HG03097 (cell line): ENCODE results near the gene UCK1.
"Not testable (repeated sequence)": the region's sequence is repeated elsewhere in the genome, so short reads cannot be mapped to it uniquely, and the experiment has no call there.

ENCODE experiments used
- ATAC-seq: cut with Tn5 transposase; IDR thresholded peaks from one replicate; pipeline ENCODE4 v1.9.1; 2021; ENCODE audit not compliant: unreplicated experiment, low FRiP score

UCK1 gene

DNA sequence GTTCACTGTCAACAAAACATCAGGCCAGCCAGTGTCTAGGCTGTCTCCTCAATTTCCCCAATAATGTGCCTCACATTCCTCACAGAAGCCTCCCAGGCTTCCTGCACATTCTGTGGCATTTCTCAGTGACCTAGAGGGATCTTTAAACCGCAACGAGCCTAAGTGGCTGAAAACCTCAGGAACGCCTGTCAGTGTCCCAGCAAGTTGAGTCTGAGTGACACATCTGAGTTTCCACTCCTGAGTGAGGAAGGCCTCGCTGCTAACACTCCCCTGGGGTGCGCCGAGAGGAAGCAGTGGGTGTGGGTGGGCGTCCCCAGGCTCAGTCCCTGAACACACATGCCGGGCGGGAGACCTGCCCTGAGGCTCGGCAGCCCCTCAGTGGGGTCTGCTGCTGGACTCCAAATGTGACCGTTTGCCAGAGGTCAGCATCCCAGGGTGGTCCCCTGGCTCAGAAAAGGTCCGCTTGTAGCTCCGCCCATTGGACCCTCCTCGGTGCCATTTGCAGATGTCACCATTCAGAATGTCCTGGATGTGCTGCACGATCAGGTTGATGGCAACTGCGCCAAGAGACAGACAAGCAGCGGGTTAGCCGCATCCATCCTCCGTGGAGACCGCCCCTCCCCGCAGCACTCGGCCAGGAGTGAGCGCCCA, 6.3 kb downstream of the UCK1 start:
- ATAC-seq, result no peak

DNA sequence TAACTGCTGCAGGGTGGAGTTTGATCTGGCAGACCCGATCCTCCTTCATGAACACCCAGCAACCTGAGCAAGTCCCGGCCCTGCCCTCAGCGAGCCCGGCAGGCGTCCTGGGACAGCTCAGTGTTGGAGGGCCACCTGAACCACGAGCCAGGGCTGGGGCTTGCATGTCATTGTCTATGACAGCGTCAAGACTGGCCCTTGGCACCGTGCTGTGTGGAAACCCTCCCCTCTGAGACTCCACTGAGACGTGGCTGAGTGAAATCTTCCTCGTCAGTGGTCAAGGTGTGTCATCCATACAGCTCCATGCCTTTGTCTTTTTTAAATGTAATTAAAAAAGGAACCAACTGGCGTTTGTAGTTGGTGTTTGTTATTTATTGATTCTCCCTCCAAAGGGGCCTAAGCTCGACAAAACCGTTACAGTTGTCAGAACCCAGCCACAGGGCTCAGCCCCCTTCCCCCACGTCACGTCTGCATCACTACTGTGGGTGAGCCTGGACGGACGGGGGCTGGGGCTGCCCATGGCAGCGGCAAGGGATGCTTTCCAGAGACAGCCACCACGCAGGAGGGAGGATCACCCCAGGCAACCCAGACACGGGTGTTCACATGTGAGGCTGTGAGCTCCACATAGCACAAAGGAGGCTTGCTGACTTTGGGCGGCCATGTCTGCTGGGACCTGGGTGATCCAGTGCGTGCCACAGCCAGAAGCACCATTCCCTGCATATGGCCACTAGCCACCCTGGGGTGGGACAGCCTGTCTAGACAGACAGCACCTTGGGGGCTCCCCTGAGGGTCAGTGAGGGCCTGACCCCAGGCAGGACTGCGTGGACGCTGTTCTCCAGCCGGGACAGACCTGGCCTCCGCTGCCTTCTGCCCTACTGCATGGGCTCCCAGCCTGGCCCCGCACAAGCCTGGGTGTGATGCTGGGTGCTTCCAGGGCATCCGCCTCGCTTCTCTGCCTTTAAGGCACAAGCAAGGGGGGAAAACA, 7.3 kb downstream of the UCK1 start:
- no peak for ATAC-seq

DNA sequence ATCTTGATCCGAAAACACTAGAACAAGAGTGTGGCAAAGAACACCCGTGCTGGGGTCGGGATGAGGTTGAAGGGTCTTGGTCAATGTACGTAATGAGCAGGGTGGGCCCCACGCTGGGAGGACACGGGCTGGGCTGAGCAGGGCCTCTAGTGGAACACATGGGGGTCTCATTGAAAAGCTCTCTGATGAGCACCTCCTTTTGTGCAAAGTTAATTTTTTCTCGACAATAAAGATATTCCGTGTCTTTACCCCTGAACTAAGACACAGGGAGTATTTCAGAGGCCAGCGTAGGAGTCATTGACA, 8.0 kb downstream of the UCK1 start:
- ATAC-seq, result no peak

- ATAC-seq, result no peak
Measured at GRCh38 chr9:131522257-131523085, 8.6 kb downstream of the UCK1 start.

GRCh38 chr9:131521822-131522221, 9.2 kb downstream of the UCK1 start:
- no peak for ATAC-seq

- ATAC-seq, result no peak
Measured at GRCh38 chr9:131521203-131521602, 9.9 kb downstream of the UCK1 start.

- no peak for ATAC-seq
Measured at GRCh38 chr9:131520503-131520902, 10.6 kb downstream of the UCK1 start.

GRCh38 chr9:131518553-131518952, 12.5 kb downstream of the UCK1 start:
- ATAC-seq, result no peak

DNA sequence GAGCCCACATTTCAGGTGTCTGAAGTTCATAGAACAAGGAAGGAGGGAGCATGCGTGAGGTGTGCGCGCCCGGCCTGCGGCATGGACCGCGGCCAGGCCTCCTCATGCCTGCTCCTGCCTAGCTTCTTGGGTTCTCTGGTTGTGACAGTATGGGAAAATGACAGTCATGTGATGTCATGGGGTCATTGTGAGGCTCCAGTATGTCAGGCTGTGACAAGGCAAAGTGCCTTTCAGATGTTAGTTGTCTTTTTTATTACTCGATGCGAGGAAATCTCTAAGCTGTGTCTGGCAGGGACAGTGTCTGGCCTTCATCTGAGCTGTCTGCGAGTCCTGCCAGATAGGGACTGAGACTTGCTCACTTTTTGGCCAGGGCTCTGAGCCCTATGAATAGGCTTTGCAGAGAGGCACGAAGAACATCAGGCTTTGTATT, 13.3 kb downstream of the UCK1 start:
- no peak for ATAC-seq

DNA sequence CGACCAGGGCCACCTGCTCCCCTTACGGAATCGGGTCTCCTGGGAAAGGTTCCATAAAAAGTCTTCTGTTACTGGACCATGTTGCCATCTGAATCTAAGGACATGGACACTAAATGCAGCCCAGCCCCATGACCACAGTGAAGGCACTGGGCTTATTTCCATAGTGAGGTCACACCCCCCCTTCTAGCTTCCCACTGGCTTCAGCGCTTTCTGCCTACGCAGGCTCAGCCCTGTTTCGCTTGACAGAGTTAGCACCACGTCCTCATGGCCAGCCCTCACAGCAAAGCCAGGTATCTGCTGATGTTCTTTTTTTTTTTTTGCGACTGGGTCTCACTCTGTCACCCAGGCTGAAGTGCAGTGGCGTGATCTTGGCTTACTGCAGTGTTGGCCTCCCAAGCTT, 14.1 kb downstream of the UCK1 start:
- ATAC-seq, result no peak

GRCh38 chr9:131516100-131516499, 15.0 kb downstream of the UCK1 start:
- ATAC-seq, result no peak

DNA sequence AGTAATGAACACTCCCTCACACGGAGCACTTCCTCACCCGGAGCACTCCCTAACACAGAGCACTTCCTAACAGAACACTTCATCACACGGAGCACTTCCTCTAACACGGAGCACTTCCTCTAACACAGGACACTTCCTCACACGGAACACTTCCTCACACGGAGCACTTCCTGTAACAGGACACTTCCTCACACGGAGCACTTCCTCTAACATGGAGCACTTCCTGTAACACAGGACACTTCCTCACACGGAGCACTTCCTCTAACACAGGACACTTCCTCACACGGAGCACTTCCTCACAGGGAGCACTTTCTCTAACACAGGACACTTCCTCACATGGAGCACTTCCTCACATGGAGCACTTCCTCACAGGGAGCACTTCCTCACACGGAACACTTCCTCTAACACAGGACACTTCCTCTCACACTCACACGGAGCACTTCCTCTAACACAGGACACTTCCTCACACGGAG, 15.5 kb downstream of the UCK1 start:
- not testable (repeated sequence) for ATAC-seq

GRCh38 chr9:131513177-131513576, 17.9 kb downstream of the UCK1 start:
- ATAC-seq, result no peak

DNA sequence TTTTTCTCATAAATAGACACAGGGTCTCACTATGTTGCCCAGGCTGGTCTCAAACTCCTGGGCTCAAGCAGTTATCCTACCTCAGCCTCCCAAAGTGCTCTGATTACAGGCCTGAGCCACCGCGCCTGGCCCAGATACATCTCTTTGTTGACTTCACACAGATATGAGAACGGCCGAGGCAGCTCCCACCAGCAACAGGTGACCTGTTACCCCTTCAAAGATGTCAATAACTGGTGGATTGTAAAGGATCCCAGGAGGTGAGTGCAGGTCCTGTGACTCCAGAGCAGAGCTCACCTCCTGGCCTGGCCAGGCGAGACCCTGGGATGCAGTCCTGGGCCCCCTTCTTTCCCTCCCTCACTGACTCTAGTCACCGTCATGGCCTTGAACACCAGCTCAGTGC, 19.2 kb downstream of the UCK1 start:
- ATAC-seq, result no peak

DNA sequence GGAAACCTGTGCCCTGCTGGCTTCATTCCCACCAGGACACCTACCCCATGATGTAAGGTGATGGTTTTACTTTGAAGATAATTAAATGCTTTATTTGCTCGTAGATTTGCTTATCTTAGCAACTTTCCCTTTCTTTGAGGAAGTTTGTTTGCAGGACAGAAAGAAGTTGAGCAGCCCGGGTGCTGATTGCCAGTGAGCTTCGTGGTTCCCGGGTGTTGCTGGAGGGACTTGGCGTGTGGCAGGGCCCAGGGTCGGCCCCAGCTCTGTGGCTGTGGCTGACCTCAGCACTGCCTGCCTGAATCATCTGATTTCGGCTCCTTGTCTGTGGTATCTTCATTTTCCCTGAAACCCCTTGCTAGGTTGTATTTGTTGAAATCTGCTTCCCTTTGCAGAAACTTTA, 19.6 kb downstream of the UCK1 start:
- ATAC-seq, result no peak

DNA sequence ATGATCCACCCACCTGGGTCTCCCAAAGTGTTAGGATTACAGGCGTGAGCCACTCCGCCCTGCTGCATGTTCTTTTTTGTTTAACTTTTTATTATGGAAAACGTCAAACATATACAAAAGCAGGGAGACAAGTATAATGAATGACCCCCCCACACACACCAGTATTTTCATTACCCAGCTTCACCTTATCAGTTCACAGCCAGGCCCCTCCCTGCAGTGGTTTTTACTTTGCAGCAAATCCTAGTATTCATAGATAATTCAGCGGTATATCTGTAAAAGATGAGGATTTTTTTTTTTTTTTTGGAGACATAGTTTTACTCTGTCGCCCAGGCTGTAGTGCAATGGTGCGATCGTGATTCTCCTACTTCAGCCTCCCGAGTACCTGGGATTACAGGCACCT, 26.1 kb downstream of the UCK1 start:
- no peak for ATAC-seq

- no peak for ATAC-seq
Measured at GRCh38 chr9:131503626-131504465, 27.2 kb downstream of the UCK1 start.

DNA sequence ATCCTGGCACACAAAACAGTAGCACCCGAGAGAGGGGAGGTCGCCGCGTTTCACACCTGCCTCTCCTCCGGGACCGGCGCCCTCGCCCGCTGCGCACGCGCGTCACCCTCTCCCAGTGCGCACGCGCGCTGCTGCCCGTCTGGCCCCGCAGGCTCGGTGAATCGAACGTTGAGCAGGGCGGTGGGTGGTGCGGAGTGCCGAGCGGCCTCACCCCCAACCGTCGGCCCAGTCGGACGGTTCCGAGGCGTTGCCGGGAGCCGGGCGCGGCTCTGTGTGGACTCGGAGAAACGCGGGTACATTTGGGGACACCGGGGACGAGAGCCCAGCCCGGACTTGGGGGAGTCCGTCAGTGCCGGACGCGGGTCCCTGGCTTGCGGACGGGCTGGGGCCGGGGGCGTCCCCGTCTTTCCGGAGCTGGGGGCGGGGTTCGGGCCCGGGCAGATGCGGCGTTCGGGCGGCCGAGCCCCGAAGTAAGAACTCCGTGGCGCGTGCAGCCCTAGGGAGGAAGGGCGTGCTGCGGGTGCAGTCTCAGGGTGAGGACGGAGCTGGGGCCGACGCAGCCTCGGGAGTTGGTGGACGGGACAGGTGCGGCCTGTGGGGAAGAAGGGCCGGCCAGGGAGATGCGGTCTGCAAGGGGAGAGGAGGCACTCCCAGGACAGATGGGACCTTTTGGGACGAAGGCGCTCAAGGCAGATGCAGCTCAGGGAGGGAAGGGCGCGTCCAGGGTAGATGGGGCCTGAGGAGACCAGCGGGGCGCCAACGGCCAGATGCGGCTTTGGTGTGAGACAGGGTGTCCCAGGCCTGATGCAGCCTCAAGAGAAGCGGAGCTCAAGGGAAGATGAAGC, 28.1 kb downstream of the UCK1 start, which contains the start of gene POMT1:
Gene POMT1, plus strand, starts transcription at position 138 of the 845 bp plus-strand sequence. CDS start 1,301 bp downstream, outside the sequence.
- ATAC-seq, result peak; percentile 85

- ATAC-seq, result no peak
Measured at GRCh38 chr9:131500939-131501541, 30.0 kb downstream of the UCK1 start.
